Brain microvascular endothelial cell (primary cell): ENCODE measurements around the gene PRKRA.

Experiments
- DNase-seq: peaks from one replicate; pipeline ENCODE4 v3.0.0-alpha.2; 2020
- H3K27ac ChIP-seq: fragments of 250-450 bp; sonication (Bioruptor Pico); 2 replicates; pipeline ENCODE4 v1.5.1; 2020; ENCODE audit warnings: mild to moderate bottlenecking, moderate library complexity
- H3K27me3 ChIP-seq: fragments of 250-450 bp; sonication (Bioruptor Pico); replicated peaks from 2 replicates; pipeline ENCODE4 v1.5.1; 2020; ENCODE audit warnings: mild to moderate bottlenecking
- H3K36me3 ChIP-seq: fragments of 250-450 bp; sonication (Bioruptor Pico); replicated peaks from 2 replicates; pipeline ENCODE4 v1.5.1; 2020; ENCODE audit warnings: mild to moderate bottlenecking
- H3K4me3 ChIP-seq: 2 replicates; pipeline ENCODE4 v1.5.1; 2011; ENCODE audit warnings: low read depth, mild to moderate bottlenecking, control low read depth, low read length, moderate library complexity
- in situ Hi-C: cut with HindIII; loops from 2 replicates; pipeline ENCODE4 v1.10.0; 2017; ENCODE audit warnings: low sequenced_read_pairs, low pct_ligation_motif_present
- TF ChIP-seq, protein P1 (sequence below): IDR thresholded peaks from 2 replicates; pipeline ENCODE4 v1.5.1; 2011; ENCODE audit warnings: low read depth, mild to moderate bottlenecking, moderate library complexity, low read length, control low read depth, inconsistent platforms; ENCODE audit errors: missing control alignments

PRKRA gene

DNA sequence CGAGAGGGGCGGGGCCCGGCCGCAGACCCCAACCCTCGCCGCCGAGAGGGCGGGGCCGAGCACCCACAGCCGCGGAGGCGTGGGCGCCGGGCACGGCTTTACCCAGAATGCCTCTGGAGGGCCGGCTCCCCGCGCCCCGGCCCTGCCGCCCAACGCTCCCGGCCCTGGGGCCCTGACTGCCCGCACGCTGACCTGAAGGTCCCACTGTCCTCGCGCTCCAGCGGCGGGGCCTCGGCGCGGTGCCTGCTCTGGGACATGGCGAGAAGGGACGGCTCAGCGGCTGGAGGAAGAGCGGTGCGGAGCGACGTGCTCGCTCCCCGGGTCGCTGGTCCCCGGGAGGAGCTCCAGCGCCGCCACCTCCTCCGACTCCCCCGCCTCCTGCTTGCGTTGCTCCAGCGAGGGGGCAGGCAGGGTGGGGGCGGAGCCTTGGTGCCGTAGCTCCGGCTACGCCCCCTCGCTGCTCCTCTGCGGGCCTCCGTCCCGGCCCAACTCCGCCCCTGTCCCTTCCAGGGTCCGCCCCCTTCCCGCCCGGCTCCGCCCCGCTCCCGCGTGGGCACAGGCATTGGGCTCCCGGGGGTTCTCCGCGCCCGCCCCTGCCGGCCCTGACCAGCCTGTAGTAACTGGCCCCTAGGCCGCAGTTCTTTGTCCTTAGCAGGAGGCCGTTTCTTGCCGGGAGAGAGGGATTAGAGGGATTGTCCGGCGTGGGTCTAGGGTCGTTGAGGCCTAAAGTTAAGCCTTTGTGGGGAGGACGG, at the start of gene PRKRA, which contains the start of gene PJVK:
PRKRA (minus strand) TSS at position 402 of the 752 bp plus-strand sequence; CDS start at position 257, 145 bp downstream.
PJVK (plus strand) TSS at position 605 of the 752 bp plus-strand sequence. CDS start 2,032 bp downstream, outside the sequence.
- H3K27me3 ChIP-seq = no peaks in the 10 kb centered on the region
- DNase-seq = peak; percentile 93
- TF ChIP-seq, protein P1, sequence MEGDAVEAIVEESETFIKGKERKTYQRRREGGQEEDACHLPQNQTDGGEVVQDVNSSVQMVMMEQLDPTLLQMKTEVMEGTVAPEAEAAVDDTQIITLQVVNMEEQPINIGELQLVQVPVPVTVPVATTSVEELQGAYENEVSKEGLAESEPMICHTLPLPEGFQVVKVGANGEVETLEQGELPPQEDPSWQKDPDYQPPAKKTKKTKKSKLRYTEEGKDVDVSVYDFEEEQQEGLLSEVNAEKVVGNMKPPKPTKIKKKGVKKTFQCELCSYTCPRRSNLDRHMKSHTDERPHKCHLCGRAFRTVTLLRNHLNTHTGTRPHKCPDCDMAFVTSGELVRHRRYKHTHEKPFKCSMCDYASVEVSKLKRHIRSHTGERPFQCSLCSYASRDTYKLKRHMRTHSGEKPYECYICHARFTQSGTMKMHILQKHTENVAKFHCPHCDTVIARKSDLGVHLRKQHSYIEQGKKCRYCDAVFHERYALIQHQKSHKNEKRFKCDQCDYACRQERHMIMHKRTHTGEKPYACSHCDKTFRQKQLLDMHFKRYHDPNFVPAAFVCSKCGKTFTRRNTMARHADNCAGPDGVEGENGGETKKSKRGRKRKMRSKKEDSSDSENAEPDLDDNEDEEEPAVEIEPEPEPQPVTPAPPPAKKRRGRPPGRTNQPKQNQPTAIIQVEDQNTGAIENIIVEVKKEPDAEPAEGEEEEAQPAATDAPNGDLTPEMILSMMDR = no peak
- H3K36me3 ChIP-seq = peaks cover 13% of the 10 kb centered on the region
- in situ Hi-C loops = no loop called here
- peak within 1 kb of the TSS; percentile 81 for H3K4me3 ChIP-seq
- peak within 1 kb of the TSS; percentile 95 for H3K27ac ChIP-seq

- in situ Hi-C loops = no loop called here
- DNase-seq = no peak
- H3K27ac ChIP-seq = no peak overlapping the region
- TF ChIP-seq, protein P1 = no peak
- H3K27me3 ChIP-seq = no peaks in the 10 kb centered on the region
- no peak overlapping the region for H3K4me3 ChIP-seq
- peaks cover 45% of the 10 kb centered on the region for H3K36me3 ChIP-seq
Observed at GRCh38 chr2:178499640-178500039, 48.7 kb upstream of the PRKRA start.

- in situ Hi-C loops = no loop called here
- Histone ChIP-seq H3K27me3 (no peaks in the 10 kb centered on the region), H3K36me3 (peaks cover 53% of the 10 kb centered on the region), H3K27ac (no peak overlapping the region), H3K4me3 (no peak overlapping the region)
- DNase-seq = no peak
- TF ChIP-seq, protein P1 = no peak
Observed at GRCh38 chr2:178498137-178498536, 47.2 kb upstream of the PRKRA start.

GRCh38 chr2:178496049-178496448, 45.1 kb upstream of the PRKRA start:
- no peaks in the 10 kb centered on the region for H3K27me3 ChIP-seq
- H3K4me3 ChIP-seq = no peak overlapping the region
- H3K36me3 ChIP-seq = peaks cover 47% of the 10 kb centered on the region
- no peak for DNase-seq
- TF ChIP-seq, protein P1 = no peak
- no peak overlapping the region for H3K27ac ChIP-seq
- in situ Hi-C loops = no loop called here

DNA sequence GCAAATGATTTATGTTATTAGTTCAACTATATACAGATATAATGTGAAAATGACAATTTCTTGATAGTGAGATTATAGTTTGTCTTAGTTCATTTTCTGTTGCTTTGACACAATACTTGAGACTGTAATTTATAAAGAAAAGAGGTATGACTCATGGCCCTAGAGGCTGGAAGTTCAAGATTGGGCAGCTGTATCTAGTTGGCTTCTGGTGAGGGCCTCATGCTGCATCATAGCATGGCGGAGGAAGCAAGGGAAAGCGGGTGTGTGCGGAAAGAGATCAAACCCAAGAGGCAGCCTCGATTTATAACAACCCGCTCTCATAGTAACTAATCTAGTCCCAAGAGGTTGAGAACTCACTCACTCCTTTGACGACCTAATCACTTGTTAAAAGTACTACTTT, 40.6 kb upstream of the PRKRA start:
- in situ Hi-C loops = no loop called here
- no peak for DNase-seq
- TF ChIP-seq, protein P1 = no peak
- H3K27me3 ChIP-seq = no peaks in the 10 kb centered on the region
- H3K36me3 ChIP-seq = peaks cover 32% of the 10 kb centered on the region
- H3K4me3 ChIP-seq = no peak overlapping the region
- H3K27ac ChIP-seq = no peak overlapping the region
